Nephron (organoid): ENCODE data around the gene ALDH16A1.

Source experiments
- H3K27ac Mint-ChIP-seq, 3 experiments: 2 replicates each; pipeline ENCODE4 v1.8.0; 2020; ENCODE audit warnings: mixed read lengths in 3 of 3, mild to moderate bottlenecking in 2 of 3, moderate library complexity in 1 of 3
- H3K27me3 Mint-ChIP-seq: 2 replicates; pipeline ENCODE4 v1.8.0; 2021; ENCODE audit warnings: low read depth, mild to moderate bottlenecking, moderate library complexity, mixed read lengths
- H3K36me3 Mint-ChIP-seq: 2 replicates; pipeline ENCODE4 v1.8.0; 2020; ENCODE audit warnings: low read depth, mixed read lengths
- H3K4me1 Mint-ChIP-seq: 2 replicates; pipeline ENCODE4 v1.8.0; 2020; ENCODE audit warnings: mixed read lengths
- H3K4me3 Mint-ChIP-seq, 3 experiments: 2 replicates each; pipeline ENCODE4 v1.8.0; 2020; ENCODE audit warnings: mild to moderate bottlenecking in 3 of 3, mixed read lengths in 3 of 3, moderate library complexity in 2 of 3
- H3K9me3 Mint-ChIP-seq: 2 replicates; pipeline ENCODE4 v1.8.0; 2020; ENCODE audit warnings: mixed read lengths
- TF ChIP-seq, protein P1 (sequence below), 3 experiments: fragments of 200-600 bp; sonication (generic); IDR thresholded peaks; one replicate each; pipeline ENCODE4 v1.5.0; 2021; ENCODE audit warnings: antibody characterized with exemption in 3 of 3; ENCODE audit not compliant: unreplicated experiment in 3 of 3

Gene ALDH16A1

DNA sequence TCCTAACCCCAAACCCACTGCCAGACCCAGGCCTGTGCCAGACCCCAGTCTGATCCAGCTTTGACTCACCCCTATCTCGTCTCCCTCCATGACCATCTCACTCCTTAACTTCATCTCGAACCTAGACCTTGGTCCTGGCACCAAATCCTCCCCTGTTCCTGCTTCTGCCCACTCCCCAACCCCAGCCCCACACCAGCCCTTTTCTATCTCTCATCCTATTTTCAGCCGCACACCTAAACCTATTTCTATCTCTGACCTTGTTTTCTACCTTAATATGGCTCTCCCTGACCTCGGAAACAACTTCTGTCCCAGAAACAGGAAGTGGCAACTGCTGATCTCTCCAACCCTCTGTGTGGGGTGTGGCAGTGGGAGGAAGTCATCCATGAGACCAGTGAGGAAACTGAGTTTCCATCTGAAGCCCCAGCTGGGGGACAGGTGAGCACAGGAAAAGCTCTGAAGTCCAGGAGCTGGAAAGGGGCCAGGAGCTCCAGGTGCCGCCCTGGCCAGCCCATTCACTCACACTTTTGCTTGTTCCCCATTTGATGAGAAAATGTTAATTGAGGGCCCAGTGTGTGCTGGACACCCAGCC lies 43.5 kb upstream of the ALDH16A1 start:
- TF ChIP-seq, protein P1, sequence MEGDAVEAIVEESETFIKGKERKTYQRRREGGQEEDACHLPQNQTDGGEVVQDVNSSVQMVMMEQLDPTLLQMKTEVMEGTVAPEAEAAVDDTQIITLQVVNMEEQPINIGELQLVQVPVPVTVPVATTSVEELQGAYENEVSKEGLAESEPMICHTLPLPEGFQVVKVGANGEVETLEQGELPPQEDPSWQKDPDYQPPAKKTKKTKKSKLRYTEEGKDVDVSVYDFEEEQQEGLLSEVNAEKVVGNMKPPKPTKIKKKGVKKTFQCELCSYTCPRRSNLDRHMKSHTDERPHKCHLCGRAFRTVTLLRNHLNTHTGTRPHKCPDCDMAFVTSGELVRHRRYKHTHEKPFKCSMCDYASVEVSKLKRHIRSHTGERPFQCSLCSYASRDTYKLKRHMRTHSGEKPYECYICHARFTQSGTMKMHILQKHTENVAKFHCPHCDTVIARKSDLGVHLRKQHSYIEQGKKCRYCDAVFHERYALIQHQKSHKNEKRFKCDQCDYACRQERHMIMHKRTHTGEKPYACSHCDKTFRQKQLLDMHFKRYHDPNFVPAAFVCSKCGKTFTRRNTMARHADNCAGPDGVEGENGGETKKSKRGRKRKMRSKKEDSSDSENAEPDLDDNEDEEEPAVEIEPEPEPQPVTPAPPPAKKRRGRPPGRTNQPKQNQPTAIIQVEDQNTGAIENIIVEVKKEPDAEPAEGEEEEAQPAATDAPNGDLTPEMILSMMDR (IDR thresholded peaks at IDR 0.05; ENCODE audit: unreplicated experiment in 3 of 3) = no peak
- no peak overlapping the region for H3K27ac Mint-ChIP-seq
- no peaks in the 10 kb centered on the region for H3K36me3 Mint-ChIP-seq

DNA sequence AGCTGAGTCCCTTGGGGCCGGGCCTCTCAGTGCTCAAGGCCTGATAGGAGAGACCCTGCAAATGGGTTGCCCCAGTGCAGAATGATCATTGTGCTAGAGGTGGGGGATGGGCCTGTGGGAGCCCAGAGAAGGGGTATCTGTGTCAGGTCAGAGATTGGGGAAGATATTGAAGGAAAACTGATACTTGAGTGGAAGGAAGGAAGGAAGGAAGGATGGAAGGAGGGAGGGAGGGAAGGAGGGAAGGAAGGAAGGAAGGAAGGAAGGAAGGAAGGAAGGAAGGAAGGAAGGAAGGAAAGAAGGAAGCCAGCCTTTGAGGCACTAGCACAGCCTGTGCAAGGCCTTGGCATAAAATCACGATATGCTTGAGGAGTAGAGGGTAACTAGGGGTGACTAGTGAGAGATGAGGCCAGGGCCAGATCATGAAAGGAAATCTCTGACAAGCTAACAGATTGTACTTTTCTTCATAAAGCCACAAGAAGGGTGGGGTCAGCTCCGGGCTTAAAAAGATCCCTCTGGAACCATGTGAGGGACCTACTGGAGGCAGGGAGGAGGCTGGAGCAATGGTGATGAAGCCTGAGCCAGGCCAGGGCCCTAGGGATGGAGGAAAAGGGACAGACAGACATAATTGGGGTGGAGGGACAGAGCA lies 41.2 kb upstream of the ALDH16A1 start:
- no peaks in the 10 kb centered on the region for H3K36me3 Mint-ChIP-seq
- H3K4me3 Mint-ChIP-seq = peak overlapping the region in 1 of 3 experiments; percentile 35
- H3K4me1 Mint-ChIP-seq = peaks cover 41% of the 10 kb centered on the region
- H3K27ac Mint-ChIP-seq = peak overlapping the region; percentile 67 to 90 (median 81)
- no peaks in the 10 kb centered on the region for H3K9me3 Mint-ChIP-seq
- H3K27me3 Mint-ChIP-seq = peaks cover 26% of the 10 kb centered on the region
- TF ChIP-seq, protein P1 (IDR thresholded peaks at IDR 0.05; ENCODE audit: unreplicated experiment in 3 of 3) = no peak

More for the DNA sequence above, 43.5 kb upstream of the ALDH16A1 start:
- H3K4me1 Mint-ChIP-seq = peaks cover 40% of the 10 kb centered on the region
- peaks cover 17% of the 10 kb centered on the region for H3K27me3 Mint-ChIP-seq
- H3K4me3 Mint-ChIP-seq = no peak overlapping the region
- no peaks in the 10 kb centered on the region for H3K9me3 Mint-ChIP-seq

DNA sequence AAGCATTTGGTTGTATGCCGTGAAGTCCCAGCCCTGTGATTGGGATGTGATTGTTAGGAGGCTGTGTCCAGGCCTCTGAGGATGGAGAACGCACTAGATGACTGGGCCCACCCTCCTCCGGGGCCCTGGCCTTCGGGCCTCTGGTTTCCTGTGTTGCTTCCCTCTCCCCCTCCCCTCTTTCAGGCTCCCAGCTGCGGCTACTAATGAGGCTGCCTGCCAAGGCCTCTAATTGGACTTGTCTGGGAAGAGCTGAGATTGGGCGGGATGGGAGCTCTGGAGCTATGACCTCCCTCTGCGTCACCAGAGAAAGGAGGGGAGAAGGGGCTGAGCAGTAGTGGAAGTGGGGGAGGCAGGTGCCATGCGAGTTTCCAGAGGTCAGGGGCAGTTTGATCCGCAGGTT lies 39.7 kb upstream of the ALDH16A1 start:
- Mint-ChIP-seq H3K9me3 (no peaks in the 10 kb centered on the region), H3K4me1 (peaks cover 45% of the 10 kb centered on the region), H3K36me3 (no peaks in the 10 kb centered on the region), H3K4me3 (peak overlapping the region; percentile 2 to 21 (median 6)), H3K27me3 (peaks cover 31% of the 10 kb centered on the region), H3K27ac (peak overlapping the region; percentile 67 to 90 (median 81))
- TF ChIP-seq, protein P1 (IDR thresholded peaks at IDR 0.05; ENCODE audit: unreplicated experiment in 3 of 3) = no peak

DNA sequence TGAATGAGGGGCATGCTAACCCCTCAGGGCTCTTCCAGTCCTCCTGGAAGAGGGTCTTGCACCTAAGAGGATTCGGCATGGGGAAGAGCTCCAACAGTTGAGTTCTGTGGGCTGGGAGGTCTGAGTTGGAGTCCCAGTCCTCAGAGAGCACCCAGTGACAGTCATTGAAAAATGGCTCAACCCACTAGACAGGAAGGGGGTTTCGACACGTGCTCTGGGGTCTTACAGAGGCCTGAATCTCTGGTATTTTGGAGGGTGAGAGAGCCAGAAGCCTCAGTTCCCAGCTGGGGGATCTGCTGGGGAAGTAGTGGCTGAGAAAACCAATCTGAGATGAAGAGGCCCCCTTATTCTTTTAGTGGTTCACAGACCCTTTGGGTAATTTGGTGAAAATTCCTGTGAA lies 38.8 kb upstream of the ALDH16A1 start:
- no peaks in the 10 kb centered on the region for H3K36me3 Mint-ChIP-seq
- no peaks in the 10 kb centered on the region for H3K9me3 Mint-ChIP-seq
- TF ChIP-seq, protein P1 (IDR thresholded peaks at IDR 0.05; ENCODE audit: unreplicated experiment in 3 of 3) = no peak
- peak overlapping the region in 2 of 3 experiments; percentile 55 to 90 for H3K27ac Mint-ChIP-seq
- H3K4me1 Mint-ChIP-seq = peaks cover 40% of the 10 kb centered on the region
- peaks cover 37% of the 10 kb centered on the region for H3K27me3 Mint-ChIP-seq
- H3K4me3 Mint-ChIP-seq = no peak overlapping the region

DNA sequence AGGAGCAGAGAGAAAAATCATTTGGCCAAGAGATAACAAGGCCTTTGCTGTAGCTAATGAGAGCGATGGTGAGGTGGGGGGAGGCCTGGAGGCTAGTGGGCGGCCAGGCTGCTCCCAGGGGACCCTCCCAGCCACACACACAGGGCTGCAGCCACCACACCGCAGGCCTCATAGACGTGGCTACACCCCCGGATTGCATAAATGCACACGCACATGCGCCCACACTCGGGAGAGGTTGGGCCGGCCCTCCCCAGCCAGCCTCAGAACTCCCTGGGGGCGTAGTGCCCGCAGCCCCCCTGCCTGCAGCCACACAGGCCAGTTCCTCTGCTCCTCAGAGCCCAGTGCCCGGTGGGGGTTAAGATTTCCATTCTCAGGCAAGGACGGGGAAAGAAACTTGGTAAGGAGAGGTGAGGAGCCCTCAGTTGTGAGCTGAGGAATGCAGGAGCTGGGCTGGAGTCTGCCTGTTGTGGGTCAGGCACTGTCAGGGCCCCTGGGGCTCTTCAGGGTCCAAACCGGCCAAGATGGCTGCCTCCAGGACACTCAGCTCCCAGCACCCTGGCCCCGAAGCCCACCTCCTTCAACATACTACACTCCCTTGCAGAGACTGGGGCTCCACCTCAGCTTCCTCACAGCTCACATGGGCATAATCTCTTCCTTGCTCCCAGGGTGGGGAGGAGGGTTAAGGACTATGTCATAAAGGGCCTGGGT lies 37.8 kb upstream of the ALDH16A1 start:
- Mint-ChIP-seq H3K4me1 (peaks cover 45% of the 10 kb centered on the region), H3K36me3 (no peaks in the 10 kb centered on the region), H3K9me3 (no peaks in the 10 kb centered on the region), H3K27ac (peak overlapping the region in 2 of 3 experiments; percentile 40 to 46), H3K4me3 (no peak overlapping the region), H3K27me3 (peaks cover 44% of the 10 kb centered on the region)
- TF ChIP-seq, protein P1 (IDR thresholded peaks at IDR 0.05; ENCODE audit: unreplicated experiment in 3 of 3) = no peak
